Measurements from ENCODE around the gene CLASRP.
"Not testable (repeated sequence)": the region's sequence is repeated elsewhere in the genome, so short reads cannot be mapped to it uniquely, and the experiment has no call there.

The CLASRP gene, protein sequence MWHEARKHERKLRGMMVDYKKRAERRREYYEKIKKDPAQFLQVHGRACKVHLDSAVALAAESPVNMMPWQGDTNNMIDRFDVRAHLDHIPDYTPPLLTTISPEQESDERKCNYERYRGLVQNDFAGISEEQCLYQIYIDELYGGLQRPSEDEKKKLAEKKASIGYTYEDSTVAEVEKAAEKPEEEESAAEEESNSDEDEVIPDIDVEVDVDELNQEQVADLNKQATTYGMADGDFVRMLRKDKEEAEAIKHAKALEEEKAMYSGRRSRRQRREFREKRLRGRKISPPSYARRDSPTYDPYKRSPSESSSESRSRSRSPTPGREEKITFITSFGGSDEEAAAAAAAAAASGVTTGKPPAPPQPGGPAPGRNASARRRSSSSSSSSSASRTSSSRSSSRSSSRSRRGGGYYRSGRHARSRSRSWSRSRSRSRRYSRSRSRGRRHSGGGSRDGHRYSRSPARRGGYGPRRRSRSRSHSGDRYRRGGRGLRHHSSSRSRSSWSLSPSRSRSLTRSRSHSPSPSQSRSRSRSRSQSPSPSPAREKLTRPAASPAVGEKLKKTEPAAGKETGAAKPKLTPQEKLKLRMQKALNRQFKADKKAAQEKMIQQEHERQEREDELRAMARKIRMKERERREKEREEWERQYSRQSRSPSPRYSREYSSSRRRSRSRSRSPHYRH

GRCh38 chr19:45038931-45039893, at the start of gene CLASRP:
Gene CLASRP (plus strand): TSS chr19:45039045. CDS start chr19:45040213, 1,168 bp downstream.
- intact Hi-C loops (cut with DNase I) = loop anchor here (5.0 kb wide), 1 partner anchor 138 kb away; the partner anchor contains the start of genes BLOC1S3 and TRAPPC6A
- DNase-seq = peak; percentile 74 to 97 (median 93)

- DNase-seq = no peak
- intact Hi-C loops (cut with DNase I) = no loop called here
These were observed 48.4 kb upstream of the CLASRP start for GRCh38 chr19:44990459-44990858.

DNA sequence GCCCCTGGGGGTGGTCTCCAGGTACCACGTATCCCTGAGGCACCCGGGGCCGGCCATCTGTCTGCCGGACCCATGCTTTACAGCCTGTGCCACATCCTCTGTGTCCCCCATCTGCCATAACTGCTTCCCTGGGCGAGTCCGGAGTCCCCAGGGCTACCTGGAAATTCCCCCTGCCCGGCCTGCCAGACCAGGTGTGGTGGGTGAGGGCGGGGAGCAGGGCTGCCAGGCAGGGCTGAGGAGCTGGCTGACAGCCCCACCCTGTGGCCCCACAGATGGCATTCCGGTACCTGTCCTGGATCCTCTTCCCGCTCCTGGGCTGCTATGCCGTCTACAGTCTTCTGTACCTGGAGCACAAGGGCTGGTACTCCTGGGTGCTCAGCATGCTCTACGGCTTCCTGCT, 47.9 kb upstream of the CLASRP start:
- intact Hi-C loops (cut with DNase I) = no loop called here
- no peak for DNase-seq

- no peak for DNase-seq
- intact Hi-C loops (cut with DNase I) = no loop called here
These were observed 46.3 kb upstream of the CLASRP start for GRCh38 chr19:44992336-44993163.

- intact Hi-C loops (cut with DNase I) = no loop called here
These were observed 45.3 kb upstream of the CLASRP start for GRCh38 chr19:44993526-44993925.

DNA sequence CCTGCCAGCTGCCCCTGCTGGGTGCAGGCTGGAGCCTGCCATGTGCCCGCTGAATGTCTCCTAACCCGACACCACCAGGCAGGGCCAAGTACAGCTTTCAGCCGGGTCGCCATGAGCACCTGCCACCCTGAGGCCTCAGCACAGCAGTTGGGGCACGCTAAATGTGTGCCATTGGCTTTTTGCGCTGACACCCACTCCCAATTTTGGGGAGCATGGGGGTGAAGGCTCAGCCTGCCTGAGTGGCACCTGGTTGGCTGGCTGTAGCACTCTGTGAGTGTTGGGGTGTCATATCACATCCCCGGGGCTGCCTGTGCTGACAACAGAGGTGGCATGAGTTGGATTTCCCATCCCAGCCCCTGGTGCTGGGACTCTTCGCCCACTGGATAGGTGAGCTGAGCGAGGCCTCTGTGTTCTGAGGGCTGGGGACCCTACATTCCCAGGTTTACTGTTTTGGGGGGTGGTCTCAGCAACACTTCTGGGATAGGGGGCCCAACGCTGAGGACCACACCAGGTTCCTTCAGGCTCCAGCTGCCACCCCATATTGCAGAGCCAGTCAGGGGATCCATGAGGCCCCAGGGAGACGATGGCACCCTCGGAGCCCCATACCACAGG, 44.8 kb upstream of the CLASRP start:
- intact Hi-C loops (cut with DNase I) = no loop called here
- peak in 3 of 42 donors; percentile 12 to 17 (median 15) for DNase-seq

More at GRCh38 chr19:44993526-44993925, 45.3 kb upstream of the CLASRP start:
- no peak for DNase-seq

DNA sequence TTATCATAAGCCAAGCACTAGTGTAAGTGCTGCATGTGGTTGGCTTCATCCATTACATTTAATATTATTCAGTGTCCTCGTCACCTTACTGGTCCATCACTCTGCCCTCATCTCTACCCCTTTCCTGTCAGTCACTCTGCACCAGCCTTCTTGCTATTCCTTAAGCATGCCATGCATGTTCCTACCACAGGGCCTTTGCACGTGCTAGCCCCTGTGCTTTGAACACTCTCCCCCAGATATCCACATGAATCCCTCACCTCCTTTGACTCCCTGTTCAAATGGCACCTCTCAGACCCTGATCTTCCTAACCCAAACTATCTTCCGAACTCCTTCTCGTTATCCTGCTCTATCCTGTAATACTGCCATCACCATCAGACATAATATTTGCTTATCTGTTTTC, 40.8 kb upstream of the CLASRP start:
- intact Hi-C loops (cut with DNase I) = no loop called here
- DNase-seq = no peak

DNA sequence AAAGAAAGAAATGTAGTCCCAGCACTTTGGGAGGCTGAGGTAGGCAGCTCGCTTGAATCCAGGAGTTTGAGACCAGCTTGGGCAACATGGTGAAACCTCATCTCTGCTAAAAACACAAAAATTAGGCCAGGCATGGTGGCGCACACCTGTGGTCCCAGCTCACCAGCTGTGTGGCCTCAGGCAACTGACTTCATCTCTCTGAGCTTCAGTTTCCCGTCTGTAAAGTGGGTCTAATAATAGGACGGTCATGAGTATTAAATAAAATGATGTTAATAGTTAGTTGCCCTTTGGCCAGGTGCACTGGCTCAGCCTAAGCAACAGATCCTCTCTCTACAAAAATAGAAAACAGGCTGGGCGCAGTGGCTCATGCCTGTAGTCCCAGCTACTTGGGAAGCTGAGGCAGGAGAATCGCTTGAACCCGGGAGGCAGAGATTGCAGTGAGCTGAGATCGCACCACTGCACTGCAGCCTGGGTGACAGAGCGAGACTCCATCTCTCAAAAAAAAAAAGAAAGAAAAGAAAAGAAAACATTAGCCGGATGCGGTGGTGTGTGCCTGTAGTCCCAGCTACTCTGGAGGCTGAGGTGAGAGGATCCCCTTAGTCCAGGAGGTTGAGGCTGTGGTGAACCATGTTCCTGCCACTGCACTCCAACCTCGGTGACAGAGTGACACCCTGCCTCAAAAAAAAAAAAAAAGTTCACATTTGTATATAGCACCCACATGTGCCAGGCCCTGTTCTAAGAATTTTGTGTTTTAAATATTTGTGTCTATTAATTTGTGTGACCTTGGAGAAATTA, 39.5 kb upstream of the CLASRP start:
- intact Hi-C loops (cut with DNase I); DNase-seq: not testable (repeated sequence)

- intact Hi-C loops (cut with DNase I) = not testable (repeated sequence)
- DNase-seq = peak in 1 of 42 donors; percentile 23
These were observed 38.2 kb upstream of the CLASRP start for GRCh38 chr19:45000665-45001064.

DNA sequence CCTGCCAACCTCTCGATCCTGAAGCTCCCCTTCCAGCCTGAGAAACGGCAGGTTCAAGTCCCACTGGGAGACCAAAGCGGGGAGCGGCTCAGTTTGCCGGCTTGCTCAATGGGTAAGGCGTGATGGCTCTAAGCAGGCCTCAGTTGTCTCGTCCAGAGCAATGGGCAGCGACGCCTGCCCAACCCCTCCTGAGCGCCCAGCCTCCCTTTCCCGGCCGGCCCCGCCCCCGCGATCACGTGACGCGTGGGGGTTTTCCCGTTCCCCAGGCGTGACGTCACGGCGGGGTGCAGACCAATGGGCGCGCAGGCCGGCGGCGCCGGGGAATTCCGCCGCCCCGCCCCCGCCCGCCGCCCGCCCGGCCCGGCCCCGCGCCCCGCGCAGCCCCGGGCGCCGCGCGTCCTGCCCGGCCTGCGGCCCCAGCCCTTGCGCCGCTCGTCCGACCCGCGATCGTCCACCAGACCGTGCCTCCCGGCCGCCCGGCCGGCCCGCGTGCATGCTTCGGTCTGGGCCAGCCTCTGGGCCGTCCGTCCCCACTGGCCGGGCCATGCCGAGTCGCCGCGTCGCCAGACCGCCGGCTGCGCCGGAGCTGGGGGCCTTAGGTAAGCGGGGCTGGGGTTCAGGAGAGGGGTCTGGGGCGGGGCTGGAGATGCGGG, 37.6 kb upstream of the CLASRP start, which contains the start of gene RELB:
Gene RELB (plus strand): TSS at position 378 of the 653 bp plus-strand sequence. CDS start 116 bp downstream, at position 494.
- intact Hi-C loops (cut with DNase I) = no loop called here
- peak; percentile 75 to 98 (median 92) for DNase-seq

DNA sequence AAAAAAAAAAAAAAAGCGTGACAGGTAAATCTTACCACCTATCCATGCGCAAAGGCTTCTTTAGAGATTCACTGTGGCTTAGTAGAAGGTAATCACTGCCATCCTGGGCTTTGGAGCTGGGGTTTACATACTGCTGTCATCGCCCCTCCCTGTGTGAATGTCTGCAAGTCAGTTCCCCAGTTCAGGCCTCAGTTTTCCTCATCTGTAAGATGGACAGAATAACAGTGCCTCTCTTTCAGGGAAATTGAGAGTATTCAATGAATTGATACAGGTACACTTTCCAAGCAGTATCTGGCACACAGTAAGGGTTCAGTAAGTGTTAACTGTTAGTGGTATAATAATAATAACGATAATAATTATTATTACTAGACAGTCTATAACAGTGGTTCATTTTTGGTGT, 35.4 kb upstream of the CLASRP start:
- DNase-seq = no peak
- intact Hi-C loops (cut with DNase I) = no loop called here

- no peak for DNase-seq
- intact Hi-C loops (cut with DNase I) = no loop called here
These were observed 33.1 kb upstream of the CLASRP start for GRCh38 chr19:45005787-45006186.

DNA sequence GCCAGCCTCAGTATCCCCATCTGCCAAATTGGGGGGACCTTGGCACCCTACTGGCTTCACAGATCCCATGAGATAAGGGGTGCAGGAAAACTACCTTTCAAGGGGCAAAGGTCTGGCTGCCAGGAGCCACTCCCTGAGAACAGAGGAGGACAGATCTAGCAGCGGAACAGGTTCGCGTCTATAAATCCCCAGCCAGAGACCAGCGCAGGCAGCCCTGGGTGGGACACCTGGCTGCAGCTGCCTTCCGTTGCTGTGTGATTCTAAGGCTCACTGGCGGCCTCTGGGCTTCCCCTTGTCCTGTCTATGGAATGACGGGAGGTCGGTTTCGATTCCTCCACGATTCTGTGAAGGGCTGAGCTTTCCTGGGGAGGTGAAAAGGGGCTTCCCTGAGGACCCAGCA, 30.3 kb upstream of the CLASRP start:
- DNase-seq = no peak
- intact Hi-C loops (cut with DNase I) = no loop called here

- no peak for DNase-seq
- intact Hi-C loops (cut with DNase I) = no loop called here
These were observed 29.1 kb upstream of the CLASRP start for GRCh38 chr19:45009625-45010255.

DNA sequence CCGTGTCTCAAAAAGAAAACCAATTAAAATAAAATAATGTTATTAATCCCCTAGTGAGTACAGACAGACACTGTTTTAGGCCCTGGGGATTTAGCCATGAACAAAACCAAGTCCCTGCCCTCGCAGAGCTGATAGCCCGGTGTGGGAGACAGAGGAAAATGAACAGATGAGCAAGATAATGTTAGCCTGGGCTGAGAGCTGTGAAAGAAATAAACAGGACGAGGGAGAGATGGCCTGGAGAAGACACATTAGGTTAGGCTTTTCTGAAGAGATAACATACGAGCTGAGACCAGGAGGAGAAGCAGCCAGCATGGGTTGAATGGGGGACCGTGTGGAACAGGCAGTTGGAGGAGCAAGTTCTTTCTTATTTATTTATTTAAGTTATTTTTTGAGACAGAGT, 28.5 kb upstream of the CLASRP start:
- intact Hi-C loops (cut with DNase I) = no loop called here
- DNase-seq = no peak

DNA sequence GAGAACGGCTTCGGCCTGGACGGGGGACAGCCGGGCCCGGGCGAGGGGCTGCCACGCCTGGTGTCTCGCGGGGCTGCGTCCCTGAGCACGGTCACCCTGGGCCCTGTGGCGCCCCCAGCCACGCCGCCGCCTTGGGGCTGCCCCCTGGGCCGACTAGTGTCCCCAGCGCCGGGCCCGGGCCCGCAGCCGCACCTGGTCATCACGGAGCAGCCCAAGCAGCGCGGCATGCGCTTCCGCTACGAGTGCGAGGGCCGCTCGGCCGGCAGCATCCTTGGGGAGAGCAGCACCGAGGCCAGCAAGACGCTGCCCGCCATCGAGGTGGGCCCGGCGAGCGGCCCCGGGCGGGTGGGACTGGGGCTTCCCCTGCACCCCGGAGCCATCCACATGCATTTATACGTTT, 26.9 kb upstream of the CLASRP start:
- intact Hi-C loops (cut with DNase I) = no loop called here
- DNase-seq = no peak

Measured in head of caudate nucleus (tissue), 42 donors.